Right lobe of liver (tissue), 6 donors: ENCODE data around the gene CD48. TPM values are rescaled to one million over a fixed set of nuclear protein-coding genes. Genes with fewer than 3 reads are reported as not detected.
"Not testable (repeated sequence)": the region's sequence is repeated elsewhere in the genome, so short reads cannot be mapped to it uniquely, and the experiment has no call there.

Experiments used
- ATAC-seq, 4 donors: fragments of 200-7000 bp; cut with Tn5 transposase; one replicate each; pipeline ENCODE4 v1.9.1; 2020; ENCODE audit warnings: mild to moderate bottlenecking in 4 of 4, moderate library complexity in 4 of 4
- DNase-seq, 3 donors: peaks; one replicate each; pipeline ENCODE4 v3.0.0-alpha.2; 2020
- H3K27ac ChIP-seq, 3 donors: fragments of 200-600 bp; one replicate each; pipeline ENCODE4 v1.8.0; 2022
- H3K27me3 ChIP-seq, 2 donors: fragments of 200-600 bp; one replicate each; pipeline ENCODE4 v1.8.0; 2022
- H3K36me3 ChIP-seq, 4 donors: fragments of 200-600 bp; sonication (generic) in 1 of 4; one replicate each; pipeline versions ENCODE4 v1.5.1 to v1.8.0; 2017 to 2022; ENCODE audit warnings: control low read depth in 1 of 4
- H3K4me1 ChIP-seq, 4 donors: fragments of 200-600 bp; sonication (generic) in 1 of 4; one replicate each; pipeline versions ENCODE4 v1.5.1 to v1.8.0; 2017 to 2022; ENCODE audit warnings: control low read depth in 1 of 4
- H3K4me3 ChIP-seq, 3 donors: fragments of 200-600 bp; one replicate each; pipeline ENCODE4 v1.8.0; 2022
- H3K9me3 ChIP-seq, 4 donors: fragments of 200-600 bp; sonication (generic) in 1 of 4; one replicate each; pipeline versions ENCODE4 v1.5.1 to v1.8.0; 2017 to 2022; ENCODE audit warnings: control low read depth in 1 of 4
- CTCF ChIP-seq, 4 donors: fragments of 200-600 bp in 3 of 4; fragments of 450-650 bp in 1 of 4; IDR thresholded peaks; one replicate each; pipeline versions ENCODE4 v1.5.1 to v1.8.0; 2016 to 2022; ENCODE audit warnings: antibody characterized with exemption in 4 of 4, mild to moderate bottlenecking in 2 of 4
- POLR2A ChIP-seq: fragments of 450-650 bp; IDR thresholded peaks from one replicate; pipeline ENCODE4 v1.6.1; 2017; ENCODE audit warnings: antibody characterized with exemption, mild to moderate bottlenecking
- WGBS: methylation state at CpG from one replicate; pipeline ENCODE4 v1.1.6; 2018; ENCODE audit warnings: low coverage, low lambda C conversion rate; ENCODE audit not compliant: insufficient coverage; ENCODE audit errors: missing lambda C conversion rate; 5-methylcytosine and 5-hydroxymethylcytosine counted together
- intact Hi-C, 2 donors: fragments of 100-400 bp; cut with DNase I; formaldehyde crosslinking; loops; one replicate each; pipeline versions ENCODE4 v1.11.2 to v1.14.1; 2022
- total RNA-seq, 6 experiments: library from RNA; depleted of rRNA in 2 of 6; stranded (reverse); fragments of >200 nt in 2 of 6; fragmentation: NEBNext Ultra II Directional in 3 of 6; extraction: Animal tissue kit (Norgen Biotek cat#: 25700) in 3 of 6; gene quantifications; one replicate each; pipeline versions ENCODE4 v1.1.0 to v1.2.4, GENCODE V29; 2016 to 2023
- donor health status: DM: no; HTN: yes; CAD: no.
- donor health status: DM: no; HTN: no; CAD: no.
- donor health status: DM: no; HTN: no; CAD: no.
- donor health status: DM: no; HTN: yes; CAD: no.
- donor health status: DM: no; HTN: yes; CAD: no.

CD48 gene
- total RNA-seq, 6 experiments from 2014 or later, result 0.68 to 5.0 (median 3.4) TPM

GRCh38 chr1:160739098-160739511 lies 27.5 kb upstream of the CD48 start, which contains the start of gene SLAMF7:
Gene SLAMF7, plus strand, starts transcription at chr1:160739247. Its CDS starts 55 bp downstream, at chr1:160739302.
- DNase-seq (no peak), ATAC-seq (peak; percentile 49 to 74 (median 64))
- no peaks in the 10 kb centered on the region for H3K36me3 ChIP-seq
- H3K27me3 ChIP-seq, result no peaks in the 10 kb centered on the region
- peak within 1 kb of the TSS in 1 of 3 donors; percentile 10 for H3K27ac ChIP-seq
- TF ChIP-seq CTCF (IDR thresholded peaks at IDR 0.05) (no peak), POLR2A (no peak)
- H3K4me3 ChIP-seq, result no peak within 1 kb of the TSS
- intact Hi-C loops, result no loop called here
- H3K9me3 ChIP-seq, result peaks cover 0 to 3% (median 0%) of the 10 kb centered on the region in 4 donors
- 52% methylated on average over 5 of the region's 5 CpGs for WGBS
- no peaks in the 10 kb centered on the region for H3K4me1 ChIP-seq

- Histone ChIP-seq H3K9me3 (peaks cover 0 to 3% (median 0%) of the 10 kb centered on the region in 4 donors), H3K27me3 (no peaks in the 10 kb centered on the region), H3K36me3 (no peaks in the 10 kb centered on the region), H3K4me3 (no peak overlapping the region), H3K27ac (no peak overlapping the region), H3K4me1 (no peaks in the 10 kb centered on the region)
- TF ChIP-seq CTCF (IDR thresholded peaks at IDR 0.05), result no peak
- no peak for TF ChIP-seq POLR2A
- WGBS, result 40% methylated on average over 1 of the region's 2 CpGs
- intact Hi-C loops, result no loop called here
- DNase-seq, result no peak
- no peak for ATAC-seq
Measured at GRCh38 chr1:160738271-160738670, 26.6 kb upstream of the CD48 start.

- Histone ChIP-seq H3K36me3 (no peaks in the 10 kb centered on the region), H3K9me3 (peaks cover 0 to 3% (median 0%) of the 10 kb centered on the region in 4 donors), H3K27me3 (no peaks in the 10 kb centered on the region), H3K27ac (no peak overlapping the region), H3K4me3 (no peak overlapping the region), H3K4me1 (no peaks in the 10 kb centered on the region)
- no peak for DNase-seq
- ATAC-seq, result no peak
- intact Hi-C loops, result no loop called here
- TF ChIP-seq CTCF (IDR thresholded peaks at IDR 0.05), result no peak
- TF ChIP-seq POLR2A, result no peak
Measured at GRCh38 chr1:160734301-160734700, 22.7 kb upstream of the CD48 start.

GRCh38 chr1:160733898-160734297 lies 22.3 kb upstream of the CD48 start:
- H3K9me3 ChIP-seq, result peaks cover 0 to 3% (median 0%) of the 10 kb centered on the region in 4 donors
- no peaks in the 10 kb centered on the region for H3K4me1 ChIP-seq
- TF ChIP-seq POLR2A (no peak), CTCF (IDR thresholded peaks at IDR 0.05) (no peak)
- H3K27ac ChIP-seq, result no peak overlapping the region
- no peak overlapping the region for H3K4me3 ChIP-seq
- intact Hi-C loops, result no loop called here
- no peak for DNase-seq
- no peak for ATAC-seq
- no peaks in the 10 kb centered on the region for H3K36me3 ChIP-seq
- H3K27me3 ChIP-seq, result no peaks in the 10 kb centered on the region

GRCh38 chr1:160731990-160732389 lies 20.4 kb upstream of the CD48 start:
- intact Hi-C loops, result no loop called here
- Histone ChIP-seq H3K4me1 (no peaks in the 10 kb centered on the region), H3K36me3 (no peaks in the 10 kb centered on the region), H3K9me3 (peaks cover 0 to 2% (median 0%) of the 10 kb centered on the region in 4 donors), H3K27ac (no peak overlapping the region), H3K27me3 (no peaks in the 10 kb centered on the region), H3K4me3 (no peak overlapping the region)
- DNase-seq, result no peak
- 75% methylated on average over 1 of the region's 1 CpG for WGBS
- no peak for TF ChIP-seq POLR2A
- TF ChIP-seq CTCF (IDR thresholded peaks at IDR 0.05), result no peak
- ATAC-seq, result no peak

GRCh38 chr1:160731564-160731963 lies 19.9 kb upstream of the CD48 start:
- DNase-seq, H3K27me3 ChIP-seq, H3K9me3 ChIP-seq, H3K36me3 ChIP-seq, H3K27ac ChIP-seq, H3K4me3 ChIP-seq, ATAC-seq, H3K4me1 ChIP-seq, intact Hi-C loops: not testable (repeated sequence)
- 67% methylated on average over 2 of the region's 2 CpGs for WGBS
